Nephron progenitor cell (in vitro differentiated cells): ENCODE measurements around the gene NRSN1.

Experiments used
- DNase-seq: peaks from one replicate; pipeline ENCODE4 v3.0.0; 2021
- H3K27ac Mint-ChIP-seq: 2 replicates; pipeline ENCODE4 v1.8.0; 2021; ENCODE audit warnings: mild to moderate bottlenecking, moderate library complexity, mixed read lengths
- H3K27me3 Mint-ChIP-seq: 2 replicates; pipeline ENCODE4 v1.8.0; 2021; ENCODE audit warnings: mild to moderate bottlenecking, low read depth, mixed read lengths; ENCODE audit not compliant: poor library complexity
- H3K36me3 Mint-ChIP-seq: 2 replicates; pipeline ENCODE4 v1.8.0; 2021; ENCODE audit warnings: low read depth, mixed read lengths
- H3K4me1 Mint-ChIP-seq: 2 replicates; pipeline ENCODE4 v1.8.0; 2021; ENCODE audit warnings: mixed read lengths
- H3K4me3 Mint-ChIP-seq: 2 replicates; pipeline ENCODE4 v1.8.0; 2021; ENCODE audit warnings: mild to moderate bottlenecking, moderate library complexity, mixed read lengths
- H3K9me3 Mint-ChIP-seq: 2 replicates; pipeline ENCODE4 v1.8.0; 2021; ENCODE audit warnings: mild to moderate bottlenecking, moderate library complexity, mixed read lengths
- CTCF ChIP-seq: fragments of 200-600 bp; sonication (generic); IDR thresholded peaks from 2 replicates; pipeline ENCODE4 v1.5.0; 2021; ENCODE audit warnings: antibody characterized with exemption

The NRSN1 gene

GRCh38 chr6:24107294-24107693 is 18.7 kb upstream of the NRSN1 start:
- no peak overlapping the region for H3K4me3 Mint-ChIP-seq
- H3K36me3 Mint-ChIP-seq = no peaks in the 10 kb centered on the region
- DNase-seq = no peak
- H3K4me1 Mint-ChIP-seq = no peaks in the 10 kb centered on the region
- TF ChIP-seq CTCF = no peak
- H3K27ac Mint-ChIP-seq = no peak overlapping the region
- H3K27me3 Mint-ChIP-seq = peaks cover 42% of the 10 kb centered on the region
- no peaks in the 10 kb centered on the region for H3K9me3 Mint-ChIP-seq

- H3K27me3 Mint-ChIP-seq = peaks cover 39% of the 10 kb centered on the region
- H3K9me3 Mint-ChIP-seq = no peaks in the 10 kb centered on the region
- no peaks in the 10 kb centered on the region for H3K36me3 Mint-ChIP-seq
- no peak for DNase-seq
- H3K4me1 Mint-ChIP-seq = no peaks in the 10 kb centered on the region
- no peak overlapping the region for H3K4me3 Mint-ChIP-seq
- no peak for TF ChIP-seq CTCF
- H3K27ac Mint-ChIP-seq = no peak overlapping the region
These were observed 18.0 kb upstream of the NRSN1 start for GRCh38 chr6:24108056-24108455.

- H3K27ac Mint-ChIP-seq = no peak overlapping the region
- TF ChIP-seq CTCF = no peak
- DNase-seq = no peak
- H3K4me3 Mint-ChIP-seq = no peak overlapping the region
- no peaks in the 10 kb centered on the region for H3K36me3 Mint-ChIP-seq
- no peaks in the 10 kb centered on the region for H3K4me1 Mint-ChIP-seq
- no peaks in the 10 kb centered on the region for H3K9me3 Mint-ChIP-seq
- peaks cover 47% of the 10 kb centered on the region for H3K27me3 Mint-ChIP-seq
These were observed 15.6 kb upstream of the NRSN1 start for GRCh38 chr6:24110417-24110816.

- H3K9me3 Mint-ChIP-seq = no peaks in the 10 kb centered on the region
- no peaks in the 10 kb centered on the region for H3K36me3 Mint-ChIP-seq
- no peak for DNase-seq
- TF ChIP-seq CTCF = no peak
- peaks cover 23% of the 10 kb centered on the region for H3K27me3 Mint-ChIP-seq
- no peaks in the 10 kb centered on the region for H3K4me1 Mint-ChIP-seq
- H3K27ac Mint-ChIP-seq = no peak overlapping the region
- no peak overlapping the region for H3K4me3 Mint-ChIP-seq
These were observed 12.1 kb upstream of the NRSN1 start for GRCh38 chr6:24113891-24114290.

GRCh38 chr6:24117021-24117420 is 9.0 kb upstream of the NRSN1 start:
- H3K4me3 Mint-ChIP-seq = no peak overlapping the region
- no peak for DNase-seq
- no peaks in the 10 kb centered on the region for H3K9me3 Mint-ChIP-seq
- no peaks in the 10 kb centered on the region for H3K4me1 Mint-ChIP-seq
- no peaks in the 10 kb centered on the region for H3K36me3 Mint-ChIP-seq
- no peak overlapping the region for H3K27ac Mint-ChIP-seq
- TF ChIP-seq CTCF = no peak
- peaks cover 28% of the 10 kb centered on the region for H3K27me3 Mint-ChIP-seq

- TF ChIP-seq CTCF = no peak
- Mint-ChIP-seq H3K27ac (no peak overlapping the region), H3K4me1 (peaks cover 11% of the 10 kb centered on the region), H3K9me3 (no peaks in the 10 kb centered on the region), H3K27me3 (peaks cover 50% of the 10 kb centered on the region), H3K4me3 (no peak overlapping the region), H3K36me3 (no peaks in the 10 kb centered on the region)
- DNase-seq = no peak
These were observed 3.9 kb upstream of the NRSN1 start for GRCh38 chr6:24122139-24122538.
